Activated T-helper 17 cell treated with anti-CD3 and anti-CD28 coated beads, Interleukin-2, amount 50 U/mL, for 72 hours (primary cell): ENCODE measurements around the gene COL5A1. TPM values are rescaled to one million over a fixed set of nuclear protein-coding genes. Genes with fewer than 3 reads are reported as not detected.

Experiments used
- ATAC-seq: fragments of 150-1000 bp; cut with Tn5 transposase; replicated peaks from 2 replicates; pipeline ENCODE4 v1.10.0; 2021; ENCODE audit warnings: mild to moderate bottlenecking, moderate library complexity
- H3K27ac Mint-ChIP-seq: one replicate; pipeline ENCODE4 v1.8.0; 2022; ENCODE audit warnings: mixed read lengths
- H3K27me3 Mint-ChIP-seq: one replicate; pipeline ENCODE4 v1.8.0; 2022; ENCODE audit warnings: mixed read lengths
- H3K36me3 Mint-ChIP-seq: one replicate; pipeline ENCODE4 v1.8.0; 2022; ENCODE audit warnings: low read depth, mild to moderate bottlenecking, mixed read lengths
- H3K4me1 Mint-ChIP-seq: one replicate; pipeline ENCODE4 v1.8.0; 2022; ENCODE audit warnings: mixed read lengths
- H3K4me3 Mint-ChIP-seq: one replicate; pipeline ENCODE4 v1.8.0; 2022; ENCODE audit warnings: mild to moderate bottlenecking, mixed read lengths
- H3K9me3 Mint-ChIP-seq: one replicate; pipeline ENCODE4 v1.8.0; 2022; ENCODE audit warnings: mixed read lengths
- total RNA-seq, 2 donors: library from RNA; stranded (reverse); gene quantifications; one replicate each; pipeline ENCODE4 v1.2.3, GENCODE V29; 2022

COL5A1 gene
- total RNA-seq, 2 donors from 2014 or later: 0.50 to 1.3 TPM

GRCh38 chr9:134829356-134829937 is 187.8 kb downstream of the COL5A1 start:
- ATAC-seq: no peak
- H3K4me1 Mint-ChIP-seq: no peaks in the 10 kb centered on the region
- no peaks in the 10 kb centered on the region for H3K36me3 Mint-ChIP-seq
- H3K4me3 Mint-ChIP-seq: no peak overlapping the region
- no peaks in the 10 kb centered on the region for H3K27me3 Mint-ChIP-seq
- no peak overlapping the region for H3K27ac Mint-ChIP-seq
- no peaks in the 10 kb centered on the region for H3K9me3 Mint-ChIP-seq

- no peak for ATAC-seq
- Mint-ChIP-seq H3K36me3 (no peaks in the 10 kb centered on the region), H3K4me3 (no peak overlapping the region), H3K4me1 (no peaks in the 10 kb centered on the region), H3K27me3 (no peaks in the 10 kb centered on the region), H3K9me3 (no peaks in the 10 kb centered on the region), H3K27ac (no peak overlapping the region)
Measured at GRCh38 chr9:134830126-134830525, 188.5 kb downstream of the COL5A1 start.

GRCh38 chr9:134830926-134831720 is 189.5 kb downstream of the COL5A1 start:
- no peak overlapping the region for H3K4me3 Mint-ChIP-seq
- ATAC-seq: no peak
- H3K27ac Mint-ChIP-seq: no peak overlapping the region
- H3K36me3 Mint-ChIP-seq: no peaks in the 10 kb centered on the region
- H3K4me1 Mint-ChIP-seq: no peaks in the 10 kb centered on the region
- no peaks in the 10 kb centered on the region for H3K27me3 Mint-ChIP-seq
- H3K9me3 Mint-ChIP-seq: no peaks in the 10 kb centered on the region

GRCh38 chr9:134832471-134832870 is 190.9 kb downstream of the COL5A1 start:
- ATAC-seq: no peak
- H3K4me3 Mint-ChIP-seq: no peak overlapping the region
- no peaks in the 10 kb centered on the region for H3K27me3 Mint-ChIP-seq
- H3K9me3 Mint-ChIP-seq: no peaks in the 10 kb centered on the region
- H3K27ac Mint-ChIP-seq: no peak overlapping the region
- no peaks in the 10 kb centered on the region for H3K36me3 Mint-ChIP-seq
- no peaks in the 10 kb centered on the region for H3K4me1 Mint-ChIP-seq

- no peaks in the 10 kb centered on the region for H3K36me3 Mint-ChIP-seq
- no peaks in the 10 kb centered on the region for H3K4me1 Mint-ChIP-seq
- H3K4me3 Mint-ChIP-seq: no peak overlapping the region
- H3K27ac Mint-ChIP-seq: no peak overlapping the region
- H3K9me3 Mint-ChIP-seq: no peaks in the 10 kb centered on the region
- no peak for ATAC-seq
- no peaks in the 10 kb centered on the region for H3K27me3 Mint-ChIP-seq
Measured at GRCh38 chr9:134833294-134833880, 191.8 kb downstream of the COL5A1 start.

- no peaks in the 10 kb centered on the region for H3K27me3 Mint-ChIP-seq
- H3K27ac Mint-ChIP-seq: no peak overlapping the region
- H3K9me3 Mint-ChIP-seq: no peaks in the 10 kb centered on the region
- no peaks in the 10 kb centered on the region for H3K36me3 Mint-ChIP-seq
- ATAC-seq: no peak
- H3K4me3 Mint-ChIP-seq: no peak overlapping the region
- no peaks in the 10 kb centered on the region for H3K4me1 Mint-ChIP-seq
Measured at GRCh38 chr9:134834217-134834956, 192.8 kb downstream of the COL5A1 start.

- ATAC-seq: no peak
- no peaks in the 10 kb centered on the region for H3K4me1 Mint-ChIP-seq
- no peak overlapping the region for H3K27ac Mint-ChIP-seq
- H3K4me3 Mint-ChIP-seq: no peak overlapping the region
- no peaks in the 10 kb centered on the region for H3K36me3 Mint-ChIP-seq
- H3K9me3 Mint-ChIP-seq: no peaks in the 10 kb centered on the region
- H3K27me3 Mint-ChIP-seq: no peaks in the 10 kb centered on the region
Measured at GRCh38 chr9:134834957-134835419, 193.4 kb downstream of the COL5A1 start.

GRCh38 chr9:134835448-134835847 is 193.8 kb downstream of the COL5A1 start:
- no peak for ATAC-seq
- no peaks in the 10 kb centered on the region for H3K9me3 Mint-ChIP-seq
- H3K36me3 Mint-ChIP-seq: no peaks in the 10 kb centered on the region
- no peaks in the 10 kb centered on the region for H3K27me3 Mint-ChIP-seq
- no peak overlapping the region for H3K27ac Mint-ChIP-seq
- H3K4me3 Mint-ChIP-seq: no peak overlapping the region
- no peaks in the 10 kb centered on the region for H3K4me1 Mint-ChIP-seq

- Mint-ChIP-seq H3K4me3 (no peak overlapping the region), H3K27ac (no peak overlapping the region), H3K4me1 (no peaks in the 10 kb centered on the region), H3K9me3 (no peaks in the 10 kb centered on the region), H3K27me3 (no peaks in the 10 kb centered on the region), H3K36me3 (no peaks in the 10 kb centered on the region)
- no peak for ATAC-seq
Measured at GRCh38 chr9:134835987-134836386, 194.4 kb downstream of the COL5A1 start.

- Mint-ChIP-seq H3K9me3 (no peaks in the 10 kb centered on the region), H3K36me3 (no peaks in the 10 kb centered on the region), H3K27me3 (no peaks in the 10 kb centered on the region), H3K27ac (no peak overlapping the region), H3K4me1 (no peaks in the 10 kb centered on the region), H3K4me3 (no peak overlapping the region)
- no peak for ATAC-seq
Measured at GRCh38 chr9:134836406-134836970, 194.9 kb downstream of the COL5A1 start.

- Mint-ChIP-seq H3K9me3 (no peaks in the 10 kb centered on the region), H3K27me3 (no peaks in the 10 kb centered on the region), H3K36me3 (no peaks in the 10 kb centered on the region), H3K27ac (no peak overlapping the region), H3K4me1 (no peaks in the 10 kb centered on the region), H3K4me3 (no peak overlapping the region)
- no peak for ATAC-seq
Measured at GRCh38 chr9:134837529-134837928, 195.9 kb downstream of the COL5A1 start.

- H3K36me3 Mint-ChIP-seq: no peaks in the 10 kb centered on the region
- no peaks in the 10 kb centered on the region for H3K4me1 Mint-ChIP-seq
- no peak overlapping the region for H3K4me3 Mint-ChIP-seq
- H3K9me3 Mint-ChIP-seq: no peaks in the 10 kb centered on the region
- H3K27ac Mint-ChIP-seq: no peak overlapping the region
- H3K27me3 Mint-ChIP-seq: no peaks in the 10 kb centered on the region
- no peak for ATAC-seq
Measured at GRCh38 chr9:134838651-134839454, 197.2 kb downstream of the COL5A1 start.

- no peaks in the 10 kb centered on the region for H3K9me3 Mint-ChIP-seq
- H3K27ac Mint-ChIP-seq: no peak overlapping the region
- no peak for ATAC-seq
- no peaks in the 10 kb centered on the region for H3K27me3 Mint-ChIP-seq
- no peaks in the 10 kb centered on the region for H3K4me1 Mint-ChIP-seq
- no peaks in the 10 kb centered on the region for H3K36me3 Mint-ChIP-seq
- no peak overlapping the region for H3K4me3 Mint-ChIP-seq
Measured at GRCh38 chr9:134839455-134840125, 198.0 kb downstream of the COL5A1 start.
